HG03135 (cell line): Measurements from ENCODE around the gene SLC9C1.
A peak's percentile ranks its signal among the peaks of the same experiment; 100 is the strongest.
"Not testable (repeated sequence)": the region's sequence is repeated elsewhere in the genome, so short reads cannot be mapped to it uniquely, and the experiment has no call there.

ENCODE experiments used
- ATAC-seq: cut with Tn5 transposase; IDR thresholded peaks from one replicate; pipeline ENCODE4 v1.9.1; 2021; ENCODE audit warnings: mild to moderate bottlenecking, moderate library complexity; ENCODE audit not compliant: unreplicated experiment

The SLC9C1 gene

GRCh38 chr3:112199622-112200316 is 94.2 kb downstream of the SLC9C1 start:
- no peak for ATAC-seq

DNA sequence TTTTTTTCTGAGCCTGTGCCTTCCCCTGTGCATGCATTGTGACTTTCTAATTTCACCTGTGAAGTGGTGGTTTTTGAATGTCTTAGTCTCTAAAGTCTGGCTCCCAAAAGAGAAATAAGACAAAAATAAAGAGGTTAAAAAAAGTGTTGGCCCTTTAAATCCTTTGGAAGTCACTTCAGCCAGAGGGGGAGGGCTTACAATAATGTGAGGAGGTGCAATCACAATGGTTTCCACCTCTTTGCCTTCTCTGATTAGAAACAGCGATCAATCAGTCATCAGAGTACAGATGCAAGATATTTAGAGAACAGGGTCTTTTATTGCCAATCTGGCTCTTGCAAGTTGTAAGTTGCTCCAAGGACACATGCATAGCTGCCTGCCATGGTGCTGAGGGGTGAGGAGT is 96.9 kb downstream of the SLC9C1 start:
- no peak for ATAC-seq

GRCh38 chr3:112187300-112187699 is 106.7 kb downstream of the SLC9C1 start:
- ATAC-seq = no peak

- not testable (repeated sequence) for ATAC-seq
Measured at GRCh38 chr3:112185423-112186035, 108.5 kb downstream of the SLC9C1 start.

GRCh38 chr3:112175646-112176045 is 118.4 kb downstream of the SLC9C1 start:
- ATAC-seq = no peak

- no peak for ATAC-seq
Measured at GRCh38 chr3:112175037-112175436, 119.0 kb downstream of the SLC9C1 start.

DNA sequence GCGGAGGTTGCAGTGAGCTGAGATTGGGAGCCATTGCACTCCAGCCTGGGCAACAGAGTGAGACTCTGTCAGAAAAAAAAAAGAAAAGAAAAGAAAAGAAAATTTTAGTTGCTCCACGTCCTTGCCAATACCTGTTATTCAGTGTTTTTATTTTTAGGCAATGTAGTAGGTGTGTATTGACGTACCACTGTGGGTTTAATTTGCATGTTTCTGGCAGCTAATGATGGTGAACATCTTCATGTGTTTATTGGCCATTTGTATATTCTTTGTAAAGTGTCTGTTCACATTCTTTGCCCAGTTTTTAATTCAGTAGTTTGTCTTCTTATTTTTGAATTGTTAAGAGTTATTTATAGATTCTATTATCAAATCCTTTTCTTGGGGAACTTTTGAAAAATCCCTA is 122.9 kb downstream of the SLC9C1 start:
- ATAC-seq = no peak

DNA sequence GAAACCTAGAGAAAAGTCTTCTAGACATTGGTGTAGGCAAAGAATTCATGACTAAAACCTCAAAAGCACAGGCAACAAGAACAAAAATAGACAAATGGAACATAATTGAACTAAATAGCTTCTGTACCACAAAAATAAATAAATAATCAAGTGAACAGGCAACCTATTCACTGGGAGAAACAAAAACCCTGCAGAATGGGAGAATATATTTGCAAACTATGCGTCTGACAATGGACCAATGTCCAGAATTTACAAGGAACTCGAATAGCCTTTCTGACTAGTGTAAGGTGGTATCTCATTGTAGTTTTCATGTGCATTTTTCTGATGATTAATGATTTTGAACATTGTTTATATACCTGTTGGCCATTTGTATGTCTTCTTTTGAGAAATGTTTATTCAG is 124.0 kb downstream of the SLC9C1 start:
- ATAC-seq = no peak

GRCh38 chr3:112167758-112168157 is 126.3 kb downstream of the SLC9C1 start:
- ATAC-seq = peak; percentile 69

GRCh38 chr3:112149136-112149535 is 144.9 kb downstream of the SLC9C1 start:
- ATAC-seq = no peak

- ATAC-seq = no peak
Measured at GRCh38 chr3:112143689-112144088, 150.3 kb downstream of the SLC9C1 start.

- no peak for ATAC-seq
Measured at GRCh38 chr3:112143251-112143650, 150.8 kb downstream of the SLC9C1 start.

- no peak for ATAC-seq
Measured at GRCh38 chr3:112141293-112141692, 152.7 kb downstream of the SLC9C1 start.

DNA sequence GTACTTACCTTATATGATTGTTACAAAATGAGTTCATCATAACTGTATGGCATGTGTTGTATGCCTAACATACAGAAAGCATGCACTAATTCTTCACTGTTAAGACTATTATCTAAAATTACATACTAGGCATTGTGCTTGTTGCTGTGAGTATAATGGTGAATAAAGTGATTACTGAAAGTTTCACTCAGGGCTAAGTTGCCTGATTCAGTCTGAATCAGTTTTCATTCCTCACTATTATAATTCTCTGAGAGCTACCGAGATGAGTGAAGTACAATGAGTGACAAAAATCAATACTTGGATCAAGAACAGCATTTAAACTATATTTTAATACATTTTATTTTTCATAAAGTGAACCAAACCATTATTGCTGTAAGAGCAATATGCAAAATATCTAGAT is 153.4 kb downstream of the SLC9C1 start:
- no peak for ATAC-seq

- ATAC-seq = no peak
Measured at GRCh38 chr3:112138219-112138969, 155.6 kb downstream of the SLC9C1 start.

DNA sequence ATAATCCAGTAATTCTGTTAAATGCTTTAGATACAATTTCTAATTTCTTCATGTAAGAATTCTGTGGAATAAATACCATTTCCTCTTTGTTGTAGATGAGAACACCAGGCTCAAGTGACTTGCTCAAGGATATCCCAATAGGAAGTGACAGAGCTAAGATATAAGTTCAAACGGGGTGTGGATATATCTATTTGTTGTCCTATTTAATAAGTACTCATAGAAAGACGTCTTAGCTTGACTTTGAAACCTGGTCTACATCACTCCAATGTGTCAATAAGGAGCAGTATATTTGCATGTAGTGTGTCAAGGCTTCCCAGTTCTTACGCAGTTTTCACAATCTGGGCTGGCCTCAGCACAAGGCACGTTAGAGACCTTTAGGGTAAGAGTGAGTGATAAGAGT is 156.2 kb downstream of the SLC9C1 start:
- ATAC-seq = no peak

- ATAC-seq = no peak
Measured at GRCh38 chr3:112136959-112137693, 156.9 kb downstream of the SLC9C1 start.

GRCh38 chr3:112136046-112136445 is 158.0 kb downstream of the SLC9C1 start:
- no peak for ATAC-seq

GRCh38 chr3:112134335-112135124 is 159.5 kb downstream of the SLC9C1 start:
- ATAC-seq = no peak

GRCh38 chr3:112133626-112134334 is 160.2 kb downstream of the SLC9C1 start:
- no peak for ATAC-seq
